ENCODE results near the gene DCTN1.

DNA sequence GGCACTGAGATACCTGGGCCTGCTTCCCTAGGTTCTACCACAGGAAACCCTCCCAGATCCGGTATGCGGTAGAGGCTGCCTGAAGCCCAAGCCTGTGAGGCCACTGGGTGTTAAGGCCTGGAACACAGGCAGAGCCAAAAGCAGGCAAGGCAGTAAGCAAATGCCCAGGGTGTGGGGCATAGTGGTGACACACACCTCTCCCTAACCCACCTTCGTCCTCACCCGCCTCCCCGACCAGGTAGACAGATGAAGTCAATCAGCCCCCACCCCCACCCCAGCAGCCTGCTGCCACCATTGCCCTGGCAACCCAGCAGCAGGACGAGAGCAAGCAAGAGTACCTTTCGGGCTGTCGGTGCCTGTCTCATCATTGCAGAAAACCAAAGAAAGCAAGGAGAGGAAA, 6.1 kb downstream of the DCTN1 start:
- TF ChIP-seq, protein P1, sequence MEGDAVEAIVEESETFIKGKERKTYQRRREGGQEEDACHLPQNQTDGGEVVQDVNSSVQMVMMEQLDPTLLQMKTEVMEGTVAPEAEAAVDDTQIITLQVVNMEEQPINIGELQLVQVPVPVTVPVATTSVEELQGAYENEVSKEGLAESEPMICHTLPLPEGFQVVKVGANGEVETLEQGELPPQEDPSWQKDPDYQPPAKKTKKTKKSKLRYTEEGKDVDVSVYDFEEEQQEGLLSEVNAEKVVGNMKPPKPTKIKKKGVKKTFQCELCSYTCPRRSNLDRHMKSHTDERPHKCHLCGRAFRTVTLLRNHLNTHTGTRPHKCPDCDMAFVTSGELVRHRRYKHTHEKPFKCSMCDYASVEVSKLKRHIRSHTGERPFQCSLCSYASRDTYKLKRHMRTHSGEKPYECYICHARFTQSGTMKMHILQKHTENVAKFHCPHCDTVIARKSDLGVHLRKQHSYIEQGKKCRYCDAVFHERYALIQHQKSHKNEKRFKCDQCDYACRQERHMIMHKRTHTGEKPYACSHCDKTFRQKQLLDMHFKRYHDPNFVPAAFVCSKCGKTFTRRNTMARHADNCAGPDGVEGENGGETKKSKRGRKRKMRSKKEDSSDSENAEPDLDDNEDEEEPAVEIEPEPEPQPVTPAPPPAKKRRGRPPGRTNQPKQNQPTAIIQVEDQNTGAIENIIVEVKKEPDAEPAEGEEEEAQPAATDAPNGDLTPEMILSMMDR (IDR thresholded peaks at IDR 0.05): no peak
- TF ChIP-seq POLR2A (IDR thresholded peaks at IDR 0.05; ENCODE audit: low read depth): no peak

Measured in esophagus muscularis mucosa (tissue), 3 donors.